Lung (tissue), 12 donors: Measurements from ENCODE around the gene FXYD2. TPM values are rescaled to one million over a fixed set of nuclear protein-coding genes. Genes with fewer than 3 reads are reported as not detected.

Experiments
- ATAC-seq: fragments of 200-7000 bp; cut with Tn5 transposase; one replicate; pipeline ENCODE4 v1.9.1; 2020; ENCODE audit warnings: moderate number of reproducible peaks; ENCODE audit not compliant: insufficient read depth, low FRiP score
- DNase-seq, 3 donors: peaks; one replicate each; pipeline ENCODE4 v3.0.0-alpha.2; 2013 to 2017
- H3K27ac ChIP-seq, 2 donors: one replicate each; pipeline ENCODE4 v1.5.1; 2013; ENCODE audit warnings: mild to moderate bottlenecking in 2 of 2, moderate library complexity in 2 of 2, control low read depth in 1 of 2, inconsistent platforms in 1 of 2, low read depth in 1 of 2, low read length in 1 of 2
- H3K27me3 ChIP-seq, 3 donors: one replicate each; pipeline ENCODE4 v1.5.1; 2013; ENCODE audit warnings: low read length in 2 of 3; ENCODE audit not compliant: control insufficient read depth in 3 of 3, insufficient read depth in 3 of 3
- H3K36me3 ChIP-seq, 4 donors: one replicate each; pipeline ENCODE4 v1.5.1; 2013; ENCODE audit warnings: low read length in 4 of 4, mild to moderate bottlenecking in 1 of 4, moderate library complexity in 1 of 4; ENCODE audit not compliant: control insufficient read depth in 4 of 4, insufficient read depth in 4 of 4
- H3K4me1 ChIP-seq, 5 donors: one replicate each; pipeline ENCODE4 v1.5.1; 2013; ENCODE audit warnings: low read length in 5 of 5, mild to moderate bottlenecking in 2 of 5, moderate library complexity in 1 of 5; ENCODE audit not compliant: control insufficient read depth in 5 of 5, insufficient read depth in 5 of 5
- H3K4me3 ChIP-seq: one replicate; pipeline ENCODE4 v1.5.1; 2013; ENCODE audit warnings: mild to moderate bottlenecking, control low read depth, moderate library complexity
- H3K9ac ChIP-seq, 2 donors: one replicate each; pipeline ENCODE4 v1.5.1; 2013; ENCODE audit warnings: low read length in 2 of 2, control low read depth in 1 of 2; ENCODE audit not compliant: insufficient read depth in 1 of 2
- H3K9me3 ChIP-seq, 4 donors: one replicate each; pipeline ENCODE4 v1.5.1; 2013; ENCODE audit warnings: low read length in 3 of 4, mild to moderate bottlenecking in 1 of 4, moderate library complexity in 1 of 4; ENCODE audit not compliant: control insufficient read depth in 4 of 4, insufficient read depth in 3 of 4
- CTCF ChIP-seq: IDR thresholded peaks from 2 replicates; pipeline ENCODE4 v1.5.1; 2012; ENCODE audit warnings: mild to moderate bottlenecking; ENCODE audit errors: control extremely low read depth, extremely low read depth
- WGBS, 2 donors: extraction: QIAGEN DNeasy Blood & Tissue Kit; methylation state at CpG; one replicate each; pipeline ENCODE4 v1.1.7; 2013; 5-methylcytosine and 5-hydroxymethylcytosine counted together
- polyA plus RNA-seq, 2 donors: library from polyadenylated mRNA; stranded (reverse); fragments of 200-250 nt; gene quantifications; one replicate each; pipeline ENCODE4 v1.2.1, GENCODE V29; 2013
- total RNA-seq, 2 donors: library from RNA; depleted of rRNA in 1 of 2; stranded (reverse); fragments of >200 nt in 1 of 2; gene quantifications; one replicate each; pipeline ENCODE4 v1.2.1, GENCODE V29; 2014 to 2021
- donor health status: control.
- donor health status: control.
- donor health status: Bipolar disorder and iron deficiency.
- donor health status: healthy.
- donor health status: DM: yes; HTN: yes; CAD: no.

FXYD2 gene
- total and polyA plus RNA-seq, 4 donors: 1.6 to 6.9 (median 3.7) TPM

- peak; percentile 53 for ATAC-seq
- DNase-seq: peak; percentile 70 to 76 (median 70)
- peak overlapping the region in 1 of 2 donors; percentile 7 for H3K27ac ChIP-seq
- 39 to 41% methylated on average over 22 of the region's 22 CpGs for WGBS, 2 donors
- peaks cover 0 to 4% (median 0%) of the 10 kb centered on the region in 3 donors for H3K27me3 ChIP-seq
- H3K9ac ChIP-seq: no peak overlapping the region
- no peaks in the 10 kb centered on the region for H3K36me3 ChIP-seq
- H3K9me3 ChIP-seq: no peaks in the 10 kb centered on the region
- peaks cover 0 to 3% (median 2%) of the 10 kb centered on the region in 5 donors for H3K4me1 ChIP-seq
- peak; percentile 39 for TF ChIP-seq CTCF
- no peak overlapping the region for H3K4me3 ChIP-seq
Measured at GRCh38 chr11:117809236-117810055, 15.1 kb downstream of the FXYD2 start.

GRCh38 chr11:117808784-117809183 lies 15.8 kb downstream of the FXYD2 start:
- no peak for DNase-seq

DNA sequence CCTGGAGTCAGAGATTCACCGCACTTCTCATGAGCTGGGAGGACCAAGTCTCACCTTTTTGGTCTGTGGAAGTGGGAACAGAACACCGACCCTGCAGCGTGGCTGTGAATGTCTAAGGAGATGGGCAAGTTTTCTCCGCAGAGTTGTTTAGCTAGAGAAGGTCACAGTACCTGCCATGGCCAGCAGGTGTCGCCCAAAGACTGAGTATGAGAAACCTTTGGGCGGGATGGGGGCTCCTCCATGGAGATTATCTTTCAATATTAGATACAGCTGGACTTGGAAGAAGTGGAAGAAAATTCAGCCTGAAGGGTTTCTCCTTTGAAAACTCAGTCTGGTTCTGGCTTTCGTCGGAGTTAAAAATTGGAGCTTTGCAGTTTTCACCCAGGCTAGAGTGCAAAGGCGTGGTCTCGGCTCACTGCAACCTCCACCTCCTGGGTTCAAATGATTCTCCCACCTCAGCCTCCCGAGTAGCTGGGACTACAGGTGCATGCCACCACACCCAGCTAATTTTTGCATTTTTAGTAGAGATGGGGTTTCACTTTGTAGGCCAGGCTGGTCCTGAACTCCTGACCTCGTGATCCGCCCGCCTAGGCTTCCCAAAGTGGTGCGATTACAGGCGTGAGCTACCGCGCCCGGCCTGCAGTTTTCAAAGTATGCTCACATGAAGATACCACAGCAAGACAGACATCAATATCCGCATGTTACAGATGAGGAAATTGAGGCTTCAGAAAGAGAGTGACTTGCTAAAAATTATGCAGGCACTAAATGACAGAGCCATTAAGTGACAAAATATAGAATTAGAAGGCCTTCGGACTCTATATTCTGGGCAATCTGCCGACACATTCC lies 16.8 kb downstream of the FXYD2 start:
- Histone ChIP-seq H3K36me3 (no peaks in the 10 kb centered on the region), H3K4me3 (no peak overlapping the region), H3K9ac (no peak overlapping the region), H3K9me3 (no peaks in the 10 kb centered on the region), H3K27ac (no peak overlapping the region), H3K27me3 (peaks cover 0 to 4% (median 0%) of the 10 kb centered on the region in 3 donors), H3K4me1 (peaks cover 0 to 1% (median 0%) of the 10 kb centered on the region in 5 donors)
- WGBS, 2 donors: 56 to 58% methylated on average over 22 of the region's 22 CpGs
- ATAC-seq: no peak
- peak; percentile 94 for TF ChIP-seq CTCF
- peak; percentile 84 to 88 (median 86) for DNase-seq

More at GRCh38 chr11:117808784-117809183, 15.8 kb downstream of the FXYD2 start:
- TF ChIP-seq CTCF: no peak
- ATAC-seq: no peak
- Histone ChIP-seq H3K4me3 (no peak overlapping the region), H3K36me3 (no peaks in the 10 kb centered on the region), H3K9me3 (no peaks in the 10 kb centered on the region), H3K9ac (no peak overlapping the region), H3K27ac (peak overlapping the region in 1 of 2 donors; percentile 7), H3K27me3 (peaks cover 0 to 4% (median 0%) of the 10 kb centered on the region in 3 donors), H3K4me1 (peaks cover 0 to 1% (median 0%) of the 10 kb centered on the region in 5 donors)
- 76 to 84% methylated on average over 12 of the region's 12 CpGs for WGBS, 2 donors
